Stomach smooth muscle (tissue), 2 donors: ENCODE data around the gene TMEM59L.
A peak's percentile ranks its signal among the peaks of the same experiment; 100 is the strongest.

ENCODE experiments used
- H3K27ac ChIP-seq: one replicate; pipeline ENCODE4 v1.7.0; 2013; ENCODE audit warnings: mild to moderate bottlenecking, low read length, inconsistent platforms
- H3K27me3 ChIP-seq, 2 donors: one replicate each; pipeline ENCODE4 v1.7.0; 2013; ENCODE audit warnings: low read length in 2 of 2; ENCODE audit not compliant: insufficient read depth in 2 of 2, control insufficient read depth in 1 of 2
- H3K36me3 ChIP-seq, 2 donors: one replicate each; pipeline ENCODE4 v1.7.0; 2013; ENCODE audit warnings: low read length in 2 of 2; ENCODE audit not compliant: control insufficient read depth in 2 of 2, insufficient read depth in 2 of 2
- H3K4me1 ChIP-seq: one replicate; pipeline ENCODE4 v1.7.0; 2013; ENCODE audit warnings: low read length; ENCODE audit not compliant: control insufficient read depth, insufficient read depth
- H3K4me3 ChIP-seq, 2 donors: one replicate each; pipeline ENCODE4 v1.7.0; 2013; ENCODE audit warnings: low read length in 2 of 2
- H3K9ac ChIP-seq, 2 donors: one replicate each; pipeline ENCODE4 v1.7.0; 2013; ENCODE audit warnings: low read length in 2 of 2, mild to moderate bottlenecking in 1 of 2
- H3K9me3 ChIP-seq, 2 donors: one replicate each; pipeline ENCODE4 v1.7.0; 2013; ENCODE audit warnings: low read length in 2 of 2; ENCODE audit not compliant: control insufficient read depth in 2 of 2
- donor health status: healthy.
- donor health status: Pancreatic carcinoma.

Gene TMEM59L

GRCh38 chr19:18629166-18630088 is 16.8 kb downstream of the TMEM59L start:
- no peak overlapping the region for H3K9ac ChIP-seq
- H3K27me3 ChIP-seq, result peaks cover 0 to 3% of the 10 kb centered on the region in 2 donors
- no peak overlapping the region for H3K4me3 ChIP-seq
- H3K9me3 ChIP-seq, result no peaks in the 10 kb centered on the region
- H3K4me1 ChIP-seq, result no peaks in the 10 kb centered on the region
- no peak overlapping the region for H3K27ac ChIP-seq
- H3K36me3 ChIP-seq, result no peaks in the 10 kb centered on the region

GRCh38 chr19:18633321-18633720 is 20.7 kb downstream of the TMEM59L start:
- H3K9ac ChIP-seq, result no peak overlapping the region
- H3K9me3 ChIP-seq, result no peaks in the 10 kb centered on the region
- peaks cover 17% of the 10 kb centered on the region for H3K4me1 ChIP-seq
- H3K36me3 ChIP-seq, result no peaks in the 10 kb centered on the region
- H3K27me3 ChIP-seq, result peaks cover 0 to 3% of the 10 kb centered on the region in 2 donors
- no peak overlapping the region for H3K27ac ChIP-seq
- no peak overlapping the region for H3K4me3 ChIP-seq

- H3K4me3 ChIP-seq, result no peak overlapping the region
- H3K4me1 ChIP-seq, result peaks cover 18% of the 10 kb centered on the region
- no peaks in the 10 kb centered on the region for H3K36me3 ChIP-seq
- H3K9me3 ChIP-seq, result no peaks in the 10 kb centered on the region
- no peaks in the 10 kb centered on the region for H3K27me3 ChIP-seq
- no peak overlapping the region for H3K27ac ChIP-seq
- H3K9ac ChIP-seq, result no peak overlapping the region
These were observed 22.1 kb downstream of the TMEM59L start for GRCh38 chr19:18634612-18635297.

- Histone ChIP-seq H3K9ac (no peak overlapping the region), H3K27me3 (no peaks in the 10 kb centered on the region), H3K36me3 (no peaks in the 10 kb centered on the region), H3K27ac (no peak overlapping the region), H3K4me3 (no peak overlapping the region), H3K4me1 (peaks cover 21% of the 10 kb centered on the region), H3K9me3 (no peaks in the 10 kb centered on the region)
These were observed 23.1 kb downstream of the TMEM59L start for GRCh38 chr19:18635831-18636182.

GRCh38 chr19:18636183-18636968 is 23.7 kb downstream of the TMEM59L start:
- Histone ChIP-seq H3K36me3 (no peaks in the 10 kb centered on the region), H3K4me1 (peaks cover 21% of the 10 kb centered on the region), H3K27me3 (no peaks in the 10 kb centered on the region), H3K9me3 (no peaks in the 10 kb centered on the region), H3K9ac (peak overlapping the region in 1 of 2 donors; percentile 42), H3K4me3 (peak overlapping the region; percentile 63 to 88), H3K27ac (no peak overlapping the region)

GRCh38 chr19:18636969-18637629 is 24.4 kb downstream of the TMEM59L start, which contains the start of gene KLHL26:
Gene KLHL26, plus strand, starts transcription at chr19:18637028. Its CDS starts 27 bp downstream, at chr19:18637055.
- Histone ChIP-seq H3K36me3 (no peaks in the 10 kb centered on the region), H3K4me3 (peak within 1 kb of the TSS; percentile 80 to 88), H3K27ac (peak within 1 kb of the TSS; percentile 69), H3K4me1 (peaks cover 21% of the 10 kb centered on the region), H3K9ac (peak within 1 kb of the TSS; percentile 85 to 88), H3K27me3 (no peaks in the 10 kb centered on the region), H3K9me3 (no peaks in the 10 kb centered on the region)

GRCh38 chr19:18637673-18638630 is 25.3 kb downstream of the TMEM59L start:
- Histone ChIP-seq H3K27ac (peak overlapping the region; percentile 69), H3K4me1 (peaks cover 21% of the 10 kb centered on the region), H3K27me3 (no peaks in the 10 kb centered on the region), H3K36me3 (no peaks in the 10 kb centered on the region), H3K9me3 (no peaks in the 10 kb centered on the region), H3K9ac (peak overlapping the region; percentile 51 to 88), H3K4me3 (peak overlapping the region; percentile 80 to 88)

- Histone ChIP-seq H3K27me3 (no peaks in the 10 kb centered on the region), H3K9me3 (no peaks in the 10 kb centered on the region), H3K4me3 (no peak overlapping the region), H3K4me1 (peaks cover 26% of the 10 kb centered on the region), H3K27ac (no peak overlapping the region), H3K9ac (no peak overlapping the region), H3K36me3 (no peaks in the 10 kb centered on the region)
These were observed 27.1 kb downstream of the TMEM59L start for GRCh38 chr19:18639706-18640243.

- peaks cover 0 to 2% of the 10 kb centered on the region in 2 donors for H3K36me3 ChIP-seq
- H3K27me3 ChIP-seq, result no peaks in the 10 kb centered on the region
- H3K4me1 ChIP-seq, result peaks cover 28% of the 10 kb centered on the region
- H3K9me3 ChIP-seq, result no peaks in the 10 kb centered on the region
- H3K27ac ChIP-seq, result no peak overlapping the region
- H3K9ac ChIP-seq, result peak overlapping the region in 1 of 2 donors; percentile 22
- peak overlapping the region in 1 of 2 donors; percentile 22 for H3K4me3 ChIP-seq
These were observed 31.7 kb downstream of the TMEM59L start for GRCh38 chr19:18644196-18645034.
